GM12864 (cell line): ENCODE results near the gene SLC20A1.

Source experiments
- DNase-seq: peaks from one replicate; pipeline ENCODE4 v3.0.0-alpha.2; 2011; ENCODE audit warnings: low read depth
- H3K4me3 ChIP-seq: 2 replicates; pipeline ENCODE4 v1.5.1; 2011; ENCODE audit warnings: mild to moderate bottlenecking, low read depth, low read length, control low read depth
- CTCF ChIP-seq: IDR thresholded peaks from 2 replicates; pipeline ENCODE4 v1.5.1; 2011; ENCODE audit warnings: low read depth, mild to moderate bottlenecking, moderate library complexity, low read length, control low read depth, inconsistent platforms; ENCODE audit errors: missing control alignments

Gene SLC20A1

GRCh38 chr2:112646791-112647689 lies 1.3 kb downstream of the SLC20A1 start:
- no peak for TF ChIP-seq CTCF
- DNase-seq = no peak
- peak overlapping the region; percentile 97 for H3K4me3 ChIP-seq

- TF ChIP-seq CTCF = no peak
- DNase-seq = no peak
- no peak overlapping the region; the same call in 1 of the 2 replicates for H3K4me3 ChIP-seq
Measured at GRCh38 chr2:112648081-112648480, 2.3 kb downstream of the SLC20A1 start.

- DNase-seq = no peak
- H3K4me3 ChIP-seq = no peak overlapping the region
- TF ChIP-seq CTCF = no peak
Measured at GRCh38 chr2:112656679-112657078, 10.9 kb downstream of the SLC20A1 start.

GRCh38 chr2:112658301-112658700 lies 12.6 kb downstream of the SLC20A1 start:
- TF ChIP-seq CTCF = no peak
- H3K4me3 ChIP-seq = no peak overlapping the region
- DNase-seq = no peak

- no peak for TF ChIP-seq CTCF
- no peak overlapping the region for H3K4me3 ChIP-seq
- DNase-seq = no peak
Measured at GRCh38 chr2:112658839-112659667, 13.3 kb downstream of the SLC20A1 start.

GRCh38 chr2:112660138-112660537 lies 14.4 kb downstream of the SLC20A1 start:
- DNase-seq = no peak
- no peak for TF ChIP-seq CTCF

More at GRCh38 chr2:112660138-112660537, 14.4 kb downstream of the SLC20A1 start:
- no peak overlapping the region for H3K4me3 ChIP-seq
